ENCODE measurements around the gene COX8A. TPM values are rescaled to one million over a fixed set of nuclear protein-coding genes. Genes with fewer than 3 reads are reported as not detected.
A peak's percentile ranks its signal among the peaks of the same experiment; 100 is the strongest.

The COX8A gene
- total RNA-seq, 1 experiment from 2014 or later = 587 TPM

DNA sequence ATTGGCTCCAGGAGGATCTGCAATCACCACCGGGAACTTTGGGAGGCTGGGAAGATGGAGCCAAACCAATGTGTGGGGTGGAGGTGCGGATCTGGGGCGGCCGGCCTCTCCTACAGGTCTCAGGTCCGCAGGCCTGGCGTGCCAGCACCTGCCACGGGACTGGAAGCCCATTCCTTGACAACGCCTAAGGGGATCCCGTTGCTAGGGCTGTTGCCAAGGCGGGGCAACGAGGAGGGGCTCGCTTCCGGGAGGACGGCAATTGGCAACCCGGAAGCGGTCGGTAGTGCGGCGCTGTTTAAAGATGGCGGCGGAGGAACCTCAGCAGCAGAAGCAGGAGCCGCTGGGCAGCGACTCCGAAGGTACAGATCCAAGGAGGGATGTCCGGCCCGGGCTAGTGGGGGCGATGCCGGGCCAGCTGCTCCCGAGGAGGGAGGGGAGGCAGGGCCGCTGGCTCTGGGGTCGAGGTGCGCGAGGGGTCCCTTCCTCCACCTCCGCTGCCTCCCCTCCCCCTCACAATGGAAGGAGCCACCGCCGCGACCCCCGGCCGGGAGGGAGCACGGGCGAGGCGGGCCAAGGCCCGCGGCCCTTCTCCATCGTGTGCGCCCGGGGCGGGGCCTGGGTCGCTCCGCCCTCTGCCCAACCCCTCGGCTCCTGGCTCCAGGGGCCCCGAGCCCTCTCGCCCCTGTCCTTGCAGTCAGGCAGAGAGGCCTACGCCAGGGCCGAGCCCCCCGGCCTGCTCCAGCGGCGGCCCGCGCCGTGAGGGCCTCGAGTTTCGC lies 11.9 kb downstream of the COX8A start, which contains the start of gene OTUB1 (continued):
- TF ChIP-seq, protein P1, sequence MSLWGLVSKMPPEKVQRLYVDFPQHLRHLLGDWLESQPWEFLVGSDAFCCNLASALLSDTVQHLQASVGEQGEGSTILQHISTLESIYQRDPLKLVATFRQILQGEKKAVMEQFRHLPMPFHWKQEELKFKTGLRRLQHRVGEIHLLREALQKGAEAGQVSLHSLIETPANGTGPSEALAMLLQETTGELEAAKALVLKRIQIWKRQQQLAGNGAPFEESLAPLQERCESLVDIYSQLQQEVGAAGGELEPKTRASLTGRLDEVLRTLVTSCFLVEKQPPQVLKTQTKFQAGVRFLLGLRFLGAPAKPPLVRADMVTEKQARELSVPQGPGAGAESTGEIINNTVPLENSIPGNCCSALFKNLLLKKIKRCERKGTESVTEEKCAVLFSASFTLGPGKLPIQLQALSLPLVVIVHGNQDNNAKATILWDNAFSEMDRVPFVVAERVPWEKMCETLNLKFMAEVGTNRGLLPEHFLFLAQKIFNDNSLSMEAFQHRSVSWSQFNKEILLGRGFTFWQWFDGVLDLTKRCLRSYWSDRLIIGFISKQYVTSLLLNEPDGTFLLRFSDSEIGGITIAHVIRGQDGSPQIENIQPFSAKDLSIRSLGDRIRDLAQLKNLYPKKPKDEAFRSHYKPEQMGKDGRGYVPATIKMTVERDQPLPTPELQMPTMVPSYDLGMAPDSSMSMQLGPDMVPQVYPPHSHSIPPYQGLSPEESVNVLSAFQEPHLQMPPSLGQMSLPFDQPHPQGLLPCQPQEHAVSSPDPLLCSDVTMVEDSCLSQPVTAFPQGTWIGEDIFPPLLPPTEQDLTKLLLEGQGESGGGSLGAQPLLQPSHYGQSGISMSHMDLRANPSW (CRISPR knock-in tag; conservative IDR thresholded peaks at IDR 0.05; ENCODE audit: low read depth) = no peak
- no peak for TF ChIP-seq TP53 (CRISPR knock-in tag; IDR thresholded peaks at IDR 0.05)
- TF ChIP-seq GTF2I (CRISPR knock-in tag; conservative IDR thresholded peaks at IDR 0.05) = no peak
- no peak for TF ChIP-seq OVOL2 (CRISPR knock-in tag; IDR thresholded peaks at IDR 0.05; ENCODE audit: borderline replicate concordance)
- peak; percentile 96 for TF ChIP-seq ZNF263 (CRISPR knock-in tag; IDR thresholded peaks at IDR 0.05; ENCODE audit: low read depth)
- TF ChIP-seq, protein P2, sequence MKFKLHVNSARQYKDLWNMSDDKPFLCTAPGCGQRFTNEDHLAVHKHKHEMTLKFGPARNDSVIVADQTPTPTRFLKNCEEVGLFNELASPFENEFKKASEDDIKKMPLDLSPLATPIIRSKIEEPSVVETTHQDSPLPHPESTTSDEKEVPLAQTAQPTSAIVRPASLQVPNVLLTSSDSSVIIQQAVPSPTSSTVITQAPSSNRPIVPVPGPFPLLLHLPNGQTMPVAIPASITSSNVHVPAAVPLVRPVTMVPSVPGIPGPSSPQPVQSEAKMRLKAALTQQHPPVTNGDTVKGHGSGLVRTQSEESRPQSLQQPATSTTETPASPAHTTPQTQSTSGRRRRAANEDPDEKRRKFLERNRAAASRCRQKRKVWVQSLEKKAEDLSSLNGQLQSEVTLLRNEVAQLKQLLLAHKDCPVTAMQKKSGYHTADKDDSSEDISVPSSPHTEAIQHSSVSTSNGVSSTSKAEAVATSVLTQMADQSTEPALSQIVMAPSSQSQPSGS (CRISPR knock-in tag; IDR thresholded peaks at IDR 0.05; ENCODE audit: borderline replicate concordance, low read depth) = no peak
- peak; percentile 65 for TF ChIP-seq SP1 (CRISPR knock-in tag; conservative IDR thresholded peaks at IDR 0.05)
- TF ChIP-seq, protein P3, sequence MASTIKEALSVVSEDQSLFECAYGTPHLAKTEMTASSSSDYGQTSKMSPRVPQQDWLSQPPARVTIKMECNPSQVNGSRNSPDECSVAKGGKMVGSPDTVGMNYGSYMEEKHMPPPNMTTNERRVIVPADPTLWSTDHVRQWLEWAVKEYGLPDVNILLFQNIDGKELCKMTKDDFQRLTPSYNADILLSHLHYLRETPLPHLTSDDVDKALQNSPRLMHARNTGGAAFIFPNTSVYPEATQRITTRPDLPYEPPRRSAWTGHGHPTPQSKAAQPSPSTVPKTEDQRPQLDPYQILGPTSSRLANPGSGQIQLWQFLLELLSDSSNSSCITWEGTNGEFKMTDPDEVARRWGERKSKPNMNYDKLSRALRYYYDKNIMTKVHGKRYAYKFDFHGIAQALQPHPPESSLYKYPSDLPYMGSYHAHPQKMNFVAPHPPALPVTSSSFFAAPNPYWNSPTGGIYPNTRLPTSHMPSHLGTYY (CRISPR knock-in tag; IDR thresholded peaks at IDR 0.05) = no peak
- no peak for TF ChIP-seq HMGA2 (CRISPR knock-in tag; IDR thresholded peaks at IDR 0.05)
- TF ChIP-seq, protein P4, sequence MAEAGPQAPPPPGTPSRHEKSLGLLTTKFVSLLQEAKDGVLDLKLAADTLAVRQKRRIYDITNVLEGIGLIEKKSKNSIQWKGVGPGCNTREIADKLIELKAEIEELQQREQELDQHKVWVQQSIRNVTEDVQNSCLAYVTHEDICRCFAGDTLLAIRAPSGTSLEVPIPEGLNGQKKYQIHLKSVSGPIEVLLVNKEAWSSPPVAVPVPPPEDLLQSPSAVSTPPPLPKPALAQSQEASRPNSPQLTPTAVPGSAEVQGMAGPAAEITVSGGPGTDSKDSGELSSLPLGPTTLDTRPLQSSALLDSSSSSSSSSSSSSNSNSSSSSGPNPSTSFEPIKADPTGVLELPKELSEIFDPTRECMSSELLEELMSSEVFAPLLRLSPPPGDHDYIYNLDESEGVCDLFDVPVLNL (CRISPR knock-in tag; IDR thresholded peaks at IDR 0.05; ENCODE audit: borderline replicate concordance, low read depth) = no peak
- no peak for TF ChIP-seq FOXJ3 (CRISPR knock-in tag; IDR thresholded peaks at IDR 0.05; ENCODE audit: borderline replicate concordance)
- TF ChIP-seq TEAD4 (CRISPR knock-in tag; IDR thresholded peaks at IDR 0.05) = no peak
- no peak for TF ChIP-seq IRF2 (CRISPR knock-in tag; IDR thresholded peaks at IDR 0.05; ENCODE audit: borderline replicate concordance, low read depth)
- TF ChIP-seq EMX1 (CRISPR knock-in tag; IDR thresholded peaks at IDR 0.05) = no peak
- peak; percentile 23; the same call in 1 of the 2 replicates for TF ChIP-seq ELF4 (CRISPR knock-in tag; IDR thresholded peaks at IDR 0.05; ENCODE audit: low read depth)
- no peak for TF ChIP-seq CBFB (CRISPR knock-in tag; IDR thresholded peaks at IDR 0.05; ENCODE audit: low read depth)
- no peak for TF ChIP-seq TCF7 (CRISPR knock-in tag; IDR thresholded peaks at IDR 0.05; ENCODE audit: low read depth)
- TF ChIP-seq, protein P5, sequence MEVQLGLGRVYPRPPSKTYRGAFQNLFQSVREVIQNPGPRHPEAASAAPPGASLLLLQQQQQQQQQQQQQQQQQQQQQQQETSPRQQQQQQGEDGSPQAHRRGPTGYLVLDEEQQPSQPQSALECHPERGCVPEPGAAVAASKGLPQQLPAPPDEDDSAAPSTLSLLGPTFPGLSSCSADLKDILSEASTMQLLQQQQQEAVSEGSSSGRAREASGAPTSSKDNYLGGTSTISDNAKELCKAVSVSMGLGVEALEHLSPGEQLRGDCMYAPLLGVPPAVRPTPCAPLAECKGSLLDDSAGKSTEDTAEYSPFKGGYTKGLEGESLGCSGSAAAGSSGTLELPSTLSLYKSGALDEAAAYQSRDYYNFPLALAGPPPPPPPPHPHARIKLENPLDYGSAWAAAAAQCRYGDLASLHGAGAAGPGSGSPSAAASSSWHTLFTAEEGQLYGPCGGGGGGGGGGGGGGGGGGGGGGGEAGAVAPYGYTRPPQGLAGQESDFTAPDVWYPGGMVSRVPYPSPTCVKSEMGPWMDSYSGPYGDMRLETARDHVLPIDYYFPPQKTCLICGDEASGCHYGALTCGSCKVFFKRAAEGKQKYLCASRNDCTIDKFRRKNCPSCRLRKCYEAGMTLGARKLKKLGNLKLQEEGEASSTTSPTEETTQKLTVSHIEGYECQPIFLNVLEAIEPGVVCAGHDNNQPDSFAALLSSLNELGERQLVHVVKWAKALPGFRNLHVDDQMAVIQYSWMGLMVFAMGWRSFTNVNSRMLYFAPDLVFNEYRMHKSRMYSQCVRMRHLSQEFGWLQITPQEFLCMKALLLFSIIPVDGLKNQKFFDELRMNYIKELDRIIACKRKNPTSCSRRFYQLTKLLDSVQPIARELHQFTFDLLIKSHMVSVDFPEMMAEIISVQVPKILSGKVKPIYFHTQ (CRISPR knock-in tag; IDR thresholded peaks at IDR 0.05) = no peak
- TF ChIP-seq ZNF317 (CRISPR knock-in tag; IDR thresholded peaks at IDR 0.05; ENCODE audit: borderline replicate concordance, low read depth) = 0 out of 2 replicates have a peak, but pooled peaks have one; percentile 32
- TF ChIP-seq, protein P6, sequence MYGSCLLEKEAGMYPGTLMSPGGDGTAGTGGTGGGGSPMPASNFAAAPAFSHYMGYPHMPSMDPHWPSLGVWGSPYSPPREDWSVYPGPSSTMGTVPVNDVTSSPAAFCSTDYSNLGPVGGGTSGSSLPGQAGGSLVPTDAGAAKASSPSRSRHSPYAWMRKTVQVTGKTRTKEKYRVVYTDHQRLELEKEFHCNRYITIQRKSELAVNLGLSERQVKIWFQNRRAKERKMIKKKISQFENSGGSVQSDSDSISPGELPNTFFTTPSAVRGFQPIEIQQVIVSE (CRISPR knock-in tag; IDR thresholded peaks at IDR 0.05; ENCODE audit: borderline replicate concordance) = no peak
- no peak for TF ChIP-seq ZNF423 (CRISPR knock-in tag; IDR thresholded peaks at IDR 0.05)
- TF ChIP-seq, protein P7, sequence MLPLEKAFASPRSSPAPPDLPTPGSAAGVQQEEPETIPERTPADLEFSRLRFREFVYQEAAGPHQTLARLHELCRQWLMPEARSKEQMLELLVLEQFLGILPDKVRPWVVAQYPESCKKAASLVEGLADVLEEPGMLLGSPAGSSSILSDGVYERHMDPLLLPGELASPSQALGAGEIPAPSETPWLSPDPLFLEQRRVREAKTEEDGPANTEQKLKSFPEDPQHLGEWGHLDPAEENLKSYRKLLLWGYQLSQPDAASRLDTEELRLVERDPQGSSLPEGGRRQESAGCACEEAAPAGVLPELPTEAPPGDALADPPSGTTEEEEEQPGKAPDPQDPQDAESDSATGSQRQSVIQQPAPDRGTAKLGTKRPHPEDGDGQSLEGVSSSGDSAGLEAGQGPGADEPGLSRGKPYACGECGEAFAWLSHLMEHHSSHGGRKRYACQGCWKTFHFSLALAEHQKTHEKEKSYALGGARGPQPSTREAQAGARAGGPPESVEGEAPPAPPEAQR (CRISPR knock-in tag; IDR thresholded peaks at IDR 0.05) = no peak
- 0 out of 2 replicates have a peak, but pooled peaks have one; percentile 62 for TF ChIP-seq ESRRA (CRISPR knock-in tag; IDR thresholded peaks at IDR 0.05; ENCODE audit: borderline replicate concordance)
- TF ChIP-seq, protein P8, sequence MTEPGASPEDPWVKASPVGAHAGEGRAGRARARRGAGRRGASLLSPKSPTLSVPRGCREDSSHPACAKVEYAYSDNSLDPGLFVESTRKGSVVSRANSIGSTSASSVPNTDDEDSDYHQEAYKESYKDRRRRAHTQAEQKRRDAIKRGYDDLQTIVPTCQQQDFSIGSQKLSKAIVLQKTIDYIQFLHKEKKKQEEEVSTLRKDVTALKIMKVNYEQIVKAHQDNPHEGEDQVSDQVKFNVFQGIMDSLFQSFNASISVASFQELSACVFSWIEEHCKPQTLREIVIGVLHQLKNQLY (CRISPR knock-in tag; IDR thresholded peaks at IDR 0.05) = no peak
- no peak; the same call in 1 of the 2 replicates for TF ChIP-seq JUN (CRISPR knock-in tag; IDR thresholded peaks at IDR 0.05)
- no peak for TF ChIP-seq MXD4 (CRISPR knock-in tag; IDR thresholded peaks at IDR 0.05; ENCODE audit: borderline replicate concordance)
